ENCODE results near the gene ADAMTS17. TPM values are rescaled to one million over a fixed set of nuclear protein-coding genes. Genes with fewer than 3 reads are reported as not detected.
A peak's percentile ranks its signal among the peaks of the same experiment; 100 is the strongest.

The ADAMTS17 gene
- total and polyA plus RNA-seq, 7 donors: 4.4 to 93.0 (median 7.2) TPM

DNA sequence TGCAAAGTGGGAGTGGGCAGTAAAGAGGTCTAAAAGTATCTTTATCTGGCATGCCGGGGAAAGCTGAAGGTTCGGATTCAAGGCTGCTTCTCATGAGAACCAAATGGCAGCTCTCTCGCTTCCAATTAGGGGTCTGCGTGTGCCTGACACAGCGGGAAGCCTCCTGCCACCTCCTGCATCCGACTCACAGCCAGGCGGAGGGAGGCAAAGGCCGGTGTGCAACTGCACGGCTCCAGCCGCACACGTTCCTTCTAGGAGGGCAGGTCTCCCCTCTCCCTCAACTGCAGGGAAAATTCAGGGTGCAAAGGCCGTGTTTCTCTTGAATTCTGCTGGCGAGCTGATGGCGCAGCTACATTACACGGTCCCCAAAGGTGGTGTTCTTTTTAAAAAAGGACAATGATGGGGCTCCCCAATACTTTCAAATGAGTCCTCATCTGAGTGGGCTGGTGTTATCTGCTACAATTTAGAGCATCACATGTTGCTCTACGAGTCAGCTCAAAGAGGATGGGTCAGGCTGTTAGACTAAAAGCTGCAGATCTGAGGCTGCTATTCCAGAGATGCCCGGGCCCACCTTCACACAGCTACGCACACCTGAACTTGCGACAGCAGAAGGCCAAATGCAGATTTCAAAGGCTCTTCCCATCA, 226.6 kb downstream of the ADAMTS17 start:
- DNase-seq: no peak
- peak overlapping the region; percentile 69 for H3K27ac ChIP-seq
- no peak overlapping the region for H3K4me3 ChIP-seq
- TF ChIP-seq, protein P1, sequence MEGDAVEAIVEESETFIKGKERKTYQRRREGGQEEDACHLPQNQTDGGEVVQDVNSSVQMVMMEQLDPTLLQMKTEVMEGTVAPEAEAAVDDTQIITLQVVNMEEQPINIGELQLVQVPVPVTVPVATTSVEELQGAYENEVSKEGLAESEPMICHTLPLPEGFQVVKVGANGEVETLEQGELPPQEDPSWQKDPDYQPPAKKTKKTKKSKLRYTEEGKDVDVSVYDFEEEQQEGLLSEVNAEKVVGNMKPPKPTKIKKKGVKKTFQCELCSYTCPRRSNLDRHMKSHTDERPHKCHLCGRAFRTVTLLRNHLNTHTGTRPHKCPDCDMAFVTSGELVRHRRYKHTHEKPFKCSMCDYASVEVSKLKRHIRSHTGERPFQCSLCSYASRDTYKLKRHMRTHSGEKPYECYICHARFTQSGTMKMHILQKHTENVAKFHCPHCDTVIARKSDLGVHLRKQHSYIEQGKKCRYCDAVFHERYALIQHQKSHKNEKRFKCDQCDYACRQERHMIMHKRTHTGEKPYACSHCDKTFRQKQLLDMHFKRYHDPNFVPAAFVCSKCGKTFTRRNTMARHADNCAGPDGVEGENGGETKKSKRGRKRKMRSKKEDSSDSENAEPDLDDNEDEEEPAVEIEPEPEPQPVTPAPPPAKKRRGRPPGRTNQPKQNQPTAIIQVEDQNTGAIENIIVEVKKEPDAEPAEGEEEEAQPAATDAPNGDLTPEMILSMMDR (IDR thresholded peaks at IDR 0.05): no peak
- ATAC-seq: no peak
- H3K27me3 ChIP-seq (ENCODE audit: insufficient read depth in 3 of 3, low read length in 2 of 3): no peaks in the 10 kb centered on the region
- peaks cover 1% of the 10 kb centered on the region for H3K9me3 ChIP-seq
- H3K4me1 ChIP-seq: peaks cover 22% of the 10 kb centered on the region
- 94 to 96% (median 96%) methylated on average over 19 of the region's 19 CpGs for WGBS, 3 donors
- H3K36me3 ChIP-seq (ENCODE audit: insufficient read depth in 1 of 2, low read depth in 1 of 2): peaks cover 0 to 37% of the 10 kb centered on the region in 2 donors
- intact Hi-C loops (cut with DNase I): no loop called here

DNA sequence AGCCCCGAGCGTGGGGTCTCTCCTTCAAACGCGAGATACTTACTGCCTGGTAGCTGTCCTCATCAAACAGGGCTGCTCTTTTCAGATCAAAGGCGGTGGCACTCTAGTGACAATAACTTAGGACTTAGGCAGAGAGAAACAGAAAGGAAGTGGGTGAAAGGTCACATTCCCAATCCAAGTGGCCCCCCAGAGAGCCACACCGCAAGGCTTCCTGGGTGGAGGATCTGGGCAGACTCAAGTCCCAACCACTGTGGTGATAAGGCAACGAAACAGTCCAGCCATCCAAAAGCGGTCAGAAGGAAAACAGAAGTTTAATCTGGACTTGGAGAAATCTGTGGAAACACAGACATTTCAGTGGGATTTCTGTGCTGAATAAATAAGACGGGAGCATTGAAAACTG, 227.2 kb downstream of the ADAMTS17 start:
- Histone ChIP-seq H3K27me3 (ENCODE audit: insufficient read depth in 3 of 3, low read length in 2 of 3) (no peaks in the 10 kb centered on the region), H3K36me3 (ENCODE audit: insufficient read depth in 1 of 2, low read depth in 1 of 2) (peaks cover 0 to 33% of the 10 kb centered on the region in 2 donors), H3K4me1 (peaks cover 22% of the 10 kb centered on the region), H3K27ac (peak overlapping the region; percentile 69), H3K9me3 (no peaks in the 10 kb centered on the region), H3K4me3 (peak overlapping the region; percentile 43)
- ATAC-seq: peak in 1 of 4 donors; percentile 19
- intact Hi-C loops (cut with DNase I): no loop called here
- DNase-seq: no peak
- TF ChIP-seq, protein P1 (IDR thresholded peaks at IDR 0.05): no peak
- whole genome bisulfite sequencing, 3 donors: 57 to 63% (median 61%) methylated on average over 9 of the region's 9 CpGs

DNA sequence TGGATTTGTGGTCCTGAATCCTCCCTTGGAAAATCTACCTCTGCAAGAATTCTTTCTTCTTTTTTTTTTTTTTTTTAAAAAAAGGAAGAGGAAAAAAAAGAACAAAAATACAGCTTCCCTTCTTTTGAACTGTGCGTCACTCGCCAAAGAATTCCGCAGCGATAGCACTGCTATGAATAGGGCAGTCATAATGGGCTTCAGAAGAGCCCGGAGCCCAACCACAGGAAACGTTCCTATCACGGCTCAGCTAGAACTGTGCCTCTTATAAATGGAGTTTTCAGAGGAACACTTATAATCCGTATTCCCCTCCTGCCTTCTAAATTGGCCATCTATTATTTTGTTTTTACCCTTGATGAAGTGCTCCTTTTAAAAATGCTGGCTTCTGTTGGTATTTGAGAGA, 227.7 kb downstream of the ADAMTS17 start:
- no peaks in the 10 kb centered on the region for H3K9me3 ChIP-seq
- peak overlapping the region; percentile 69 for H3K27ac ChIP-seq
- no peaks in the 10 kb centered on the region for H3K27me3 ChIP-seq (ENCODE audit: insufficient read depth in 3 of 3, low read length in 2 of 3)
- DNase-seq (peak; percentile 45 to 73), ATAC-seq (peak in 3 of 4 donors; percentile 51 to 77 (median 59))
- TF ChIP-seq, protein P1 (IDR thresholded peaks at IDR 0.05): no peak
- peaks cover 0 to 31% of the 10 kb centered on the region in 2 donors for H3K36me3 ChIP-seq (ENCODE audit: insufficient read depth in 1 of 2, low read depth in 1 of 2)
- WGBS, 3 donors: 10 to 17% (median 12%) methylated on average over 8 of the region's 8 CpGs
- peak overlapping the region; percentile 43 for H3K4me3 ChIP-seq
- intact Hi-C loops (cut with DNase I): no loop called here
- H3K4me1 ChIP-seq: peaks cover 22% of the 10 kb centered on the region

DNA sequence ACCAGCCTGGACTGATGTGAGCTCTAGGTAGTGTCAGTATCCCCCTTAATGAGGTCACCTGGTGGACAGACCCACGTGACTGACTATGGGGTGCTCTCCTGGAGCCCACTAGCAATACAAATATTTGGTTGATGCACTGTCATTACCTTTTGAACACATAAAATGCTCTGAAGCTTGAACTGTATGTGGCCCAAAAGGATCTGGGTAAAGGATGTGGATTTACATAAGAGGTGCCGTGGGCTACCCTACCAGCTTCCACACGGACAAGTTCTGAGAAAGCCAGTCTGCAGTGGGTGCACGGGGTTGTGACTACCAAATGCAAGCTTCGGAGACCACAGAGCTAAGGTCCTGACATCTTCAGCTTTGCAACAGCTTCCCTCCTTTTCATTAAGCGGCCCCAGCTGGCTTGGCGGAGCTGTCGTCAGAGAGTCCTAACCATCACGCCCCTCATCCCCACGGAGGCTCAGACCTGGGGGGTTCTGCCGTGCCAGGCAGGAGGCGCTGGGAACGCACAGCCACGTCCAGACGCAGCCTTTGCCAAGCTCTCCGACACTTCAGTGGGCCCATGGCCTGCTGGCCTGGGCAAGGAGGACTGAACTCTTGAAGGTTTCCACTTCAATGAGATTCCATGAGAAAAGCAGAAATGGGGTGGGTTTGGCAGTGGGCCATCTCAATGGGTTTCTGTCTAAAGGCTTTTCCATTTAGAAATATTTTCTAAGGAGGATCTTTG, 228.3 kb downstream of the ADAMTS17 start:
- TF ChIP-seq, protein P1 (IDR thresholded peaks at IDR 0.05): no peak
- ATAC-seq: no peak
- WGBS, 3 donors: 58 to 72% (median 68%) methylated on average over 16 of the region's 16 CpGs
- Histone ChIP-seq H3K4me3 (no peak overlapping the region), H3K36me3 (ENCODE audit: insufficient read depth in 1 of 2, low read depth in 1 of 2) (peaks cover 0 to 33% of the 10 kb centered on the region in 2 donors), H3K27ac (peak overlapping the region; percentile 58), H3K4me1 (peaks cover 22% of the 10 kb centered on the region), H3K9me3 (no peaks in the 10 kb centered on the region), H3K27me3 (ENCODE audit: insufficient read depth in 3 of 3, low read length in 2 of 3) (no peaks in the 10 kb centered on the region)
- intact Hi-C loops (cut with DNase I): no loop called here
- no peak for DNase-seq

All from psoas muscle (tissue), 8 donors.